Ovary (tissue), 9 donors: ENCODE results near the gene BMAL2. TPM values are rescaled to one million over a fixed set of nuclear protein-coding genes. Genes with fewer than 3 reads are reported as not detected.

Experiments used
- DNase-seq, 5 donors: peaks; one replicate each; pipeline ENCODE4 v3.0.0-alpha.2; 2019 to 2020
- H3K27ac ChIP-seq, 2 donors: fragments of 200-600 bp; one replicate each; pipeline versions ENCODE4 v1.5.1 to v1.8.0; 2019 to 2022
- H3K27me3 ChIP-seq: fragments of 200-600 bp; one replicate; pipeline ENCODE4 v1.8.0; 2022
- H3K36me3 ChIP-seq: fragments of 200-600 bp; sonication (generic); one replicate; pipeline ENCODE4 v1.5.1; 2019
- H3K4me1 ChIP-seq: one replicate; pipeline ENCODE4 v1.8.1; 2013; ENCODE audit warnings: mild to moderate bottlenecking, moderate library complexity; ENCODE audit not compliant: insufficient read depth
- H3K4me3 ChIP-seq: fragments of 200-600 bp; sonication (generic); one replicate; pipeline ENCODE4 v1.5.1; 2017
- H3K9me3 ChIP-seq, 2 donors: fragments of 200-600 bp in 1 of 2; sonication (generic) in 1 of 2; one replicate each; pipeline versions ENCODE4 v1.5.1 to v1.8.1; 2013 to 2019; ENCODE audit warnings: mild to moderate bottlenecking in 1 of 2, moderate library complexity in 1 of 2
- EP300 ChIP-seq: sonication (generic); formaldehyde crosslinking; IDR thresholded peaks from one replicate; pipeline ENCODE4 v1.6.1; 2017; ENCODE audit warnings: antibody characterized with exemption
- POLR2A ChIP-seq: fragments of 450-650 bp; IDR thresholded peaks from one replicate; pipeline ENCODE4 v1.6.1; 2017; ENCODE audit warnings: antibody characterized with exemption, mild to moderate bottlenecking, moderate library complexity
- WGBS, 3 donors: extraction: QIAGEN DNeasy Blood & Tissue Kit in 1 of 3; methylation state at CpG; one replicate each; pipeline versions ENCODE4 v1.1.5 to v1.1.7; 2013 to 2017; 5-methylcytosine and 5-hydroxymethylcytosine counted together
- intact Hi-C, 4 donors: fragments of 100-400 bp; cut with DNase I; formaldehyde crosslinking; loops; one replicate each; pipeline versions ENCODE4 v1.11.0 to v1.15.1; 2022 to 2023
- polyA plus RNA-seq, 2 donors: library from polyadenylated mRNA; stranded (reverse); fragments of 200-250 nt in 1 of 2; fragments of 350-450 nt in 1 of 2; fragmentation: Illumina TruSeq in 1 of 2; extraction: RNeasy Lipid Tissue Mini Kit (QIAGEN cat#74804) in 1 of 2; gene quantifications; one replicate each; pipeline ENCODE4 v1.2.3, GENCODE V29; 2013 to 2014
- total RNA-seq, 7 donors: library from RNA; depleted of rRNA in 2 of 7; stranded (reverse); fragments of >200 nt in 2 of 7; fragmentation: NEBNext Ultra II Directional in 3 of 7; extraction: Animal tissue kit (Norgen Biotek cat#: 25700) in 3 of 7; gene quantifications; one replicate each; pipeline versions ENCODE4 v1.1.0 to v1.2.4, GENCODE V29; 2016 to 2023
- TF ChIP-seq, protein P1 (sequence below), 3 donors: fragments of 450-650 bp in 2 of 3; fragments of 200-600 bp in 1 of 3; IDR thresholded peaks; one replicate each; pipeline versions ENCODE4 v1.5.1 to v1.8.0; 2016 to 2022; ENCODE audit warnings: antibody characterized with exemption in 3 of 3, mild to moderate bottlenecking in 1 of 3
- donor health status: DM: no; HTN: no; CAD: no; lungs with moderate emphysema.
- donor health status: DM: no; HTN: no; CAD: no.
- donor health status: Bipolar disorder and iron deficiency.
- donor health status: DM: yes; HTN: yes; CAD: no.
- donor health status: DM: no; HTN: no; CAD: no.
- donor health status: DM: yes; HTN: yes; CAD: no.

BMAL2 gene
- total and polyA plus RNA-seq, 9 donors: 0.13 to 3.0 (median 0.87) TPM

DNA sequence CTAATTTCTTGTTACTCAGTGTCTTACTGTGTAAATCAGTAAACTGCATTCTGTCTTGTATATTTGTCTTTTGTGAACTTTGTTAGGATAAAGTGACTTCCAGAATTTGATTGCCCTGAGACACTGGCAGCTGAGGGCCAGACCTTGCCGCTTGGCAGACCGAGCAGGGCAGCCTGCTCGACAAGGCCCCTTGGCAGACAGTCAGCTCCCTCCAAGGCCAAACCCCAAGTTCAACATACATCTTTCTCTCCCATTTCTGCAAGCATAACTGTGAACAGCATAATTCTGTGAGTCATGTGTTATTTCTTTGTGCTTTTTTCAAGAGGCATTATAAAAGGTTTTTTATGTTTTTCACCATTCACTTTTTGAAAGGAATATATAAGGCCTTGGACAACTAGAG is 39.2 kb upstream of the BMAL2 start:
- Histone ChIP-seq H3K27me3 (no peaks in the 10 kb centered on the region), H3K9me3 (no peaks in the 10 kb centered on the region), H3K27ac (no peak overlapping the region), H3K4me3 (no peak overlapping the region), H3K4me1 (peaks cover 9% of the 10 kb centered on the region), H3K36me3 (no peaks in the 10 kb centered on the region)
- DNase-seq: no peak
- intact Hi-C loops: loop anchor here in 1 of 4 donors (10.0 kb wide), 1 partner anchor 109 kb away; no protein-coding TSS in a partner anchor
- TF ChIP-seq, protein P1, sequence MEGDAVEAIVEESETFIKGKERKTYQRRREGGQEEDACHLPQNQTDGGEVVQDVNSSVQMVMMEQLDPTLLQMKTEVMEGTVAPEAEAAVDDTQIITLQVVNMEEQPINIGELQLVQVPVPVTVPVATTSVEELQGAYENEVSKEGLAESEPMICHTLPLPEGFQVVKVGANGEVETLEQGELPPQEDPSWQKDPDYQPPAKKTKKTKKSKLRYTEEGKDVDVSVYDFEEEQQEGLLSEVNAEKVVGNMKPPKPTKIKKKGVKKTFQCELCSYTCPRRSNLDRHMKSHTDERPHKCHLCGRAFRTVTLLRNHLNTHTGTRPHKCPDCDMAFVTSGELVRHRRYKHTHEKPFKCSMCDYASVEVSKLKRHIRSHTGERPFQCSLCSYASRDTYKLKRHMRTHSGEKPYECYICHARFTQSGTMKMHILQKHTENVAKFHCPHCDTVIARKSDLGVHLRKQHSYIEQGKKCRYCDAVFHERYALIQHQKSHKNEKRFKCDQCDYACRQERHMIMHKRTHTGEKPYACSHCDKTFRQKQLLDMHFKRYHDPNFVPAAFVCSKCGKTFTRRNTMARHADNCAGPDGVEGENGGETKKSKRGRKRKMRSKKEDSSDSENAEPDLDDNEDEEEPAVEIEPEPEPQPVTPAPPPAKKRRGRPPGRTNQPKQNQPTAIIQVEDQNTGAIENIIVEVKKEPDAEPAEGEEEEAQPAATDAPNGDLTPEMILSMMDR (IDR thresholded peaks at IDR 0.05): no peak
- TF ChIP-seq POLR2A (no peak), EP300 (no peak)
- 22 to 38% (median 26%) methylated on average over 3 of the region's 3 CpGs for whole genome bisulfite sequencing, 3 donors

- no peak for TF ChIP-seq POLR2A
- TF ChIP-seq EP300: no peak
- TF ChIP-seq, protein P1 (IDR thresholded peaks at IDR 0.05): no peak
- Histone ChIP-seq H3K4me3 (no peak overlapping the region), H3K27me3 (no peaks in the 10 kb centered on the region), H3K9me3 (no peaks in the 10 kb centered on the region), H3K36me3 (no peaks in the 10 kb centered on the region), H3K27ac (no peak overlapping the region), H3K4me1 (peaks cover 9% of the 10 kb centered on the region)
- no peak for DNase-seq
- WGBS, 3 donors: 79 to 95% (median 80%) methylated on average over 6 of the region's 6 CpGs
- intact Hi-C loops: loop anchor here in 1 of 4 donors (10.0 kb wide), 1 partner anchor 112 kb away; no protein-coding TSS in a partner anchor
Observed at GRCh38 chr12:27296674-27297073, 36.0 kb upstream of the BMAL2 start.

DNA sequence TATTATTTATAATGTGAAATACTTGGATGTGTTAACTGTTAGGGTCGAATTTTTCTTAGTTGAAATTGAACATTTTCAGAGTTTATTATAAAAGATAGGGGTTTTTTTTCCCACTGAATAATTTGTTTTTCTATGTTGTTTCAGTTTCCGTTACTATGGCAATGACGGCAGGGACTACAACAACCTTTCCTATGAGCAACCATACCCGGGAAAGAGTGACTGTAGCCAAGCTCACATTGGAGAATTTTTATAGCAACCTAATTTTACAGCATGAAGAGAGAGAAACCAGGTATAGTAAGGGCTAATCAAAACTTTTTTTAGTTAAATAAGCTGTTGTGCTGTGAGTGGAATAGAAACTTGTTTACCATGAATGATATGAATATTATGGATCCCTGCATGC is 35.1 kb upstream of the BMAL2 start:
- DNase-seq: no peak
- intact Hi-C loops: loop anchor here in 1 of 4 donors (10.0 kb wide), 1 partner anchor 113 kb away; no protein-coding TSS in a partner anchor
- Histone ChIP-seq H3K4me3 (no peak overlapping the region), H3K27me3 (no peaks in the 10 kb centered on the region), H3K36me3 (no peaks in the 10 kb centered on the region), H3K9me3 (no peaks in the 10 kb centered on the region), H3K4me1 (peaks cover 9% of the 10 kb centered on the region), H3K27ac (no peak overlapping the region)
- WGBS, 3 donors: 79 to 86% (median 82%) methylated on average over 4 of the region's 4 CpGs
- no peak for TF ChIP-seq EP300
- no peak for TF ChIP-seq POLR2A
- TF ChIP-seq, protein P1 (IDR thresholded peaks at IDR 0.05): no peak

GRCh38 chr12:27299102-27299501 is 33.5 kb upstream of the BMAL2 start:
- Histone ChIP-seq H3K27me3 (no peaks in the 10 kb centered on the region), H3K36me3 (no peaks in the 10 kb centered on the region), H3K27ac (no peak overlapping the region), H3K4me1 (peaks cover 1% of the 10 kb centered on the region), H3K4me3 (no peak overlapping the region), H3K9me3 (no peaks in the 10 kb centered on the region)
- no peak for DNase-seq
- WGBS, 3 donors: 94 to 100% (median 96%) methylated on average over 1 of the region's 1 CpG
- intact Hi-C loops: loop anchor here in 1 of 4 donors (10.0 kb wide), 1 partner anchor 114 kb away; no protein-coding TSS in a partner anchor
- TF ChIP-seq, protein P1 (IDR thresholded peaks at IDR 0.05): no peak
- TF ChIP-seq EP300: no peak
- no peak for TF ChIP-seq POLR2A
